Activated B cell treated with CpG ODN at 0.5 μM for 24 hours (primary cell): ENCODE results near the gene ATP6V0E2. TPM values are rescaled to one million over a fixed set of nuclear protein-coding genes. Genes with fewer than 3 reads are reported as not detected.

ENCODE experiments used
- ATAC-seq: fragments of 200-7000 bp; cut with Tn5 transposase; one replicate; pipeline ENCODE4 v1.10.0; 2021; ENCODE audit warnings: low read depth, mild to moderate bottlenecking, moderate library complexity
- CTCF ChIA-PET: fragments of 350-600 bp; sonication (Branson Sonifier 250); formaldehyde crosslinking; loops from one replicate; lab custom pipeline; 2021; ENCODE audit warnings: antibody characterized with exemption; lab: Charles Lee
- POLR2A ChIA-PET: fragments of 350-600 bp; sonication (Branson Sonifier 250); formaldehyde crosslinking; loops from one replicate; lab custom pipeline; 2021; ENCODE audit warnings: antibody characterized with exemption; lab: Charles Lee
- DNase-seq: peaks from one replicate; pipeline ENCODE4 v3.0.0; 2022
- H3K27ac Mint-ChIP-seq: one replicate; pipeline ENCODE4 v1.8.0; 2020; ENCODE audit warnings: mixed read lengths
- H3K27me3 Mint-ChIP-seq: one replicate; pipeline ENCODE4 v1.8.0; 2021; ENCODE audit warnings: mixed read lengths
- H3K36me3 Mint-ChIP-seq: one replicate; pipeline ENCODE4 v1.8.0; 2021; ENCODE audit warnings: low read depth, mixed read lengths
- H3K4me1 Mint-ChIP-seq: one replicate; pipeline ENCODE4 v1.8.0; 2021; ENCODE audit warnings: mixed read lengths
- H3K4me3 Mint-ChIP-seq: one replicate; pipeline ENCODE4 v1.8.0; 2020; ENCODE audit warnings: mild to moderate bottlenecking, mixed read lengths
- H3K9me3 Mint-ChIP-seq: one replicate; pipeline ENCODE4 v1.8.0; 2020; ENCODE audit warnings: mixed read lengths
- CTCF ChIP-seq: fragments of 200-600 bp; IDR thresholded peaks from one replicate; pipeline ENCODE4 v1.8.0; 2022; ENCODE audit warnings: antibody characterized with exemption, mild to moderate bottlenecking
- intact Hi-C: fragments of 100-400 bp; cut with micrococcal nuclease; formaldehyde crosslinking; loops from one replicate; pipeline ENCODE4 v1.15.1; 2024
- total RNA-seq: library from RNA; stranded (reverse); gene quantifications from 2 replicates; pipeline ENCODE4 v1.2.3, GENCODE V29; 2022

The ATP6V0E2 gene
- total RNA-seq, 1 donor from 2014 or later, result 9.1 TPM

GRCh38 chr7:149854611-149855360 lies 19.0 kb upstream of the ATP6V0E2 start:
- no peak for DNase-seq
- Mint-ChIP-seq H3K36me3 (peaks cover 7% of the 10 kb centered on the region), H3K27ac (no peak overlapping the region), H3K27me3 (no peaks in the 10 kb centered on the region), H3K4me1 (no peaks in the 10 kb centered on the region), H3K4me3 (no peak overlapping the region), H3K9me3 (no peaks in the 10 kb centered on the region)
- intact Hi-C loops, result no loop called here
- no peak for TF ChIP-seq CTCF
- ATAC-seq, result no peak
- ChIA-PET CTCF (no interaction called here), POLR2A (no interaction called here)

- H3K4me3 Mint-ChIP-seq, result no peak overlapping the region
- no peaks in the 10 kb centered on the region for H3K27me3 Mint-ChIP-seq
- no peak for DNase-seq
- TF ChIP-seq CTCF, result no peak
- intact Hi-C loops, result no loop called here
- ChIA-PET POLR2A (no interaction called here), CTCF (no interaction called here)
- peaks cover 11% of the 10 kb centered on the region for H3K36me3 Mint-ChIP-seq
- ATAC-seq, result no peak
- H3K9me3 Mint-ChIP-seq, result no peaks in the 10 kb centered on the region
- H3K27ac Mint-ChIP-seq, result no peak overlapping the region
- no peaks in the 10 kb centered on the region for H3K4me1 Mint-ChIP-seq
These were observed 18.1 kb upstream of the ATP6V0E2 start for GRCh38 chr7:149855361-149856305.

- POLR2A ChIA-PET, result no interaction called here
- TF ChIP-seq CTCF, result no peak
- no peak for DNase-seq
- no peaks in the 10 kb centered on the region for H3K9me3 Mint-ChIP-seq
- peaks cover 19% of the 10 kb centered on the region for H3K36me3 Mint-ChIP-seq
- no peak overlapping the region for H3K27ac Mint-ChIP-seq
- H3K4me3 Mint-ChIP-seq, result no peak overlapping the region
- H3K4me1 Mint-ChIP-seq, result no peaks in the 10 kb centered on the region
- CTCF ChIA-PET, result no interaction called here
- no peak for ATAC-seq
- intact Hi-C loops, result no loop called here
- no peaks in the 10 kb centered on the region for H3K27me3 Mint-ChIP-seq
These were observed 17.2 kb upstream of the ATP6V0E2 start for GRCh38 chr7:149856583-149856982.

GRCh38 chr7:149859369-149859768 lies 14.4 kb upstream of the ATP6V0E2 start:
- intact Hi-C loops, result no loop called here
- DNase-seq (no peak), ATAC-seq (no peak)
- no peaks in the 10 kb centered on the region for H3K27me3 Mint-ChIP-seq
- no peak overlapping the region for H3K27ac Mint-ChIP-seq
- TF ChIP-seq CTCF, result no peak
- POLR2A ChIA-PET, result no interaction called here
- H3K4me3 Mint-ChIP-seq, result no peak overlapping the region
- CTCF ChIA-PET, result no interaction called here
- no peaks in the 10 kb centered on the region for H3K9me3 Mint-ChIP-seq
- H3K4me1 Mint-ChIP-seq, result no peaks in the 10 kb centered on the region
- H3K36me3 Mint-ChIP-seq, result peaks cover 26% of the 10 kb centered on the region

GRCh38 chr7:149859876-149860275 lies 13.9 kb upstream of the ATP6V0E2 start:
- no peaks in the 10 kb centered on the region for H3K9me3 Mint-ChIP-seq
- no peak for ATAC-seq
- intact Hi-C loops, result no loop called here
- TF ChIP-seq CTCF, result no peak
- H3K4me1 Mint-ChIP-seq, result no peaks in the 10 kb centered on the region
- no peaks in the 10 kb centered on the region for H3K27me3 Mint-ChIP-seq
- H3K4me3 Mint-ChIP-seq, result no peak overlapping the region
- peaks cover 28% of the 10 kb centered on the region for H3K36me3 Mint-ChIP-seq
- DNase-seq, result no peak
- no peak overlapping the region for H3K27ac Mint-ChIP-seq
- ChIA-PET CTCF (no interaction called here), POLR2A (no interaction called here)
